ENCODE results near the gene GLYATL2. TPM values are rescaled to one million over a fixed set of nuclear protein-coding genes. Genes with fewer than 3 reads are reported as not detected.
A peak's percentile ranks its signal among the peaks of the same experiment; 100 is the strongest.

The GLYATL2 gene
- total RNA-seq, 1 experiment from 2014 or later: not detected

DNA sequence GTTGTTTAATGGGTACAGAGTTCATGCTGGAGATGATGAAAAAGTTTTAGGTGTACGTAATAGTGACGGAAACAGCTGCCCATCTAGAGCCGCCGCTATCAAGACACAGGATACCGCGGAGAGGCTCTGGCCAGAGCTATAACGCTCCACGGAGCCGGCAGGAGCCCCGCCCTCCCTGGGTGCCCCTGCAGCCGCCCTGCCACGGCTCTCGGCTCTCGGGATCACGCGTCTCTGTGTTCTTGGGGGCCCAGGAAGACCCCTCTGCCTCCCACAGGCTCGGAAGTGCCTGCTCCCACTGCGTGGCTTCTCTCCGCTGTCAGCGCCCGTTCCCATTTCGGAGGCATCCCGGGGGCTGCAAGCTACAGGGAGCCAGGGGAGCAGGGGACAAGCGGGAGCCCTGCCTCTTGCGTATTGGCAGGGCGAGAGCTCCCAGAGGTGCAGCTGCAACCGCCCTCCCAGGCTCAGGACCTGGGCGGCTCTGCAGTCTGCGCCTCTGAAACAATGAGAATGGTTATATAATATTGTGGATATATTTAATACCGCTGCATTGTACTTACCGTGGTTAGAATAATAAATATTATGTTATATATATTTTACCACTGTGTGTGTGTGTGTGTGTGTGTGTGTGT is 13.7 kb downstream of the GLYATL2 start:
- H3K36me3 ChIP-seq (ENCODE audit: control insufficient read depth, insufficient read depth, low read length): no peaks in the 10 kb centered on the region
- DNase-seq (ENCODE audit: low read depth, low spot score) (no peak), ATAC-seq (peak; percentile 73; the same call in 1 of the 2 replicates)
- no peak overlapping the region for H3K27ac ChIP-seq (ENCODE audit: low read length)
- ChIA-PET POLR2A (no interaction called here), CTCF (no interaction called here)
- TF ChIP-seq POLR2AphosphoS5 (IDR thresholded peaks at IDR 0.05; ENCODE audit: low read depth, low read length) (no peak), SIN3A (IDR thresholded peaks at IDR 0.05; ENCODE audit: borderline replicate concordance, insufficient read depth, low read depth, low read length) (no peak), TCF7L2 (IDR thresholded peaks at IDR 0.05; ENCODE audit: low read depth, low read length) (no peak)
- TF ChIP-seq, protein P1, sequence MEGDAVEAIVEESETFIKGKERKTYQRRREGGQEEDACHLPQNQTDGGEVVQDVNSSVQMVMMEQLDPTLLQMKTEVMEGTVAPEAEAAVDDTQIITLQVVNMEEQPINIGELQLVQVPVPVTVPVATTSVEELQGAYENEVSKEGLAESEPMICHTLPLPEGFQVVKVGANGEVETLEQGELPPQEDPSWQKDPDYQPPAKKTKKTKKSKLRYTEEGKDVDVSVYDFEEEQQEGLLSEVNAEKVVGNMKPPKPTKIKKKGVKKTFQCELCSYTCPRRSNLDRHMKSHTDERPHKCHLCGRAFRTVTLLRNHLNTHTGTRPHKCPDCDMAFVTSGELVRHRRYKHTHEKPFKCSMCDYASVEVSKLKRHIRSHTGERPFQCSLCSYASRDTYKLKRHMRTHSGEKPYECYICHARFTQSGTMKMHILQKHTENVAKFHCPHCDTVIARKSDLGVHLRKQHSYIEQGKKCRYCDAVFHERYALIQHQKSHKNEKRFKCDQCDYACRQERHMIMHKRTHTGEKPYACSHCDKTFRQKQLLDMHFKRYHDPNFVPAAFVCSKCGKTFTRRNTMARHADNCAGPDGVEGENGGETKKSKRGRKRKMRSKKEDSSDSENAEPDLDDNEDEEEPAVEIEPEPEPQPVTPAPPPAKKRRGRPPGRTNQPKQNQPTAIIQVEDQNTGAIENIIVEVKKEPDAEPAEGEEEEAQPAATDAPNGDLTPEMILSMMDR (IDR thresholded peaks at IDR 0.05): no peak
- TF ChIP-seq, protein P2, sequence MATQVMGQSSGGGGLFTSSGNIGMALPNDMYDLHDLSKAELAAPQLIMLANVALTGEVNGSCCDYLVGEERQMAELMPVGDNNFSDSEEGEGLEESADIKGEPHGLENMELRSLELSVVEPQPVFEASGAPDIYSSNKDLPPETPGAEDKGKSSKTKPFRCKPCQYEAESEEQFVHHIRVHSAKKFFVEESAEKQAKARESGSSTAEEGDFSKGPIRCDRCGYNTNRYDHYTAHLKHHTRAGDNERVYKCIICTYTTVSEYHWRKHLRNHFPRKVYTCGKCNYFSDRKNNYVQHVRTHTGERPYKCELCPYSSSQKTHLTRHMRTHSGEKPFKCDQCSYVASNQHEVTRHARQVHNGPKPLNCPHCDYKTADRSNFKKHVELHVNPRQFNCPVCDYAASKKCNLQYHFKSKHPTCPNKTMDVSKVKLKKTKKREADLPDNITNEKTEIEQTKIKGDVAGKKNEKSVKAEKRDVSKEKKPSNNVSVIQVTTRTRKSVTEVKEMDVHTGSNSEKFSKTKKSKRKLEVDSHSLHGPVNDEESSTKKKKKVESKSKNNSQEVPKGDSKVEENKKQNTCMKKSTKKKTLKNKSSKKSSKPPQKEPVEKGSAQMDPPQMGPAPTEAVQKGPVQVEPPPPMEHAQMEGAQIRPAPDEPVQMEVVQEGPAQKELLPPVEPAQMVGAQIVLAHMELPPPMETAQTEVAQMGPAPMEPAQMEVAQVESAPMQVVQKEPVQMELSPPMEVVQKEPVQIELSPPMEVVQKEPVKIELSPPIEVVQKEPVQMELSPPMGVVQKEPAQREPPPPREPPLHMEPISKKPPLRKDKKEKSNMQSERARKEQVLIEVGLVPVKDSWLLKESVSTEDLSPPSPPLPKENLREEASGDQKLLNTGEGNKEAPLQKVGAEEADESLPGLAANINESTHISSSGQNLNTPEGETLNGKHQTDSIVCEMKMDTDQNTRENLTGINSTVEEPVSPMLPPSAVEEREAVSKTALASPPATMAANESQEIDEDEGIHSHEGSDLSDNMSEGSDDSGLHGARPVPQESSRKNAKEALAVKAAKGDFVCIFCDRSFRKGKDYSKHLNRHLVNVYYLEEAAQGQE (IDR thresholded peaks at IDR 0.05; ENCODE audit: insufficient read depth in 1 of 2, low read depth in 2 of 2, low read length in 1 of 2): no peak
- H3K4me1 ChIP-seq (ENCODE audit: control insufficient read depth, insufficient read depth, low read length): no peaks in the 10 kb centered on the region
- H3K9me3 ChIP-seq (ENCODE audit: control insufficient read depth, insufficient read depth, low read depth, low read length): no peaks in the 10 kb centered on the region
- in situ Hi-C loops (cut with HindIII; ENCODE audit: low pct_unique_long_range_greater_than_20kb, low sequenced_read_pairs) (no loop called here), intact Hi-C loops (cut with micrococcal nuclease; ENCODE audit: unreplicated experiment) (no loop called here)
- BruUV-seq (replicated peaks): no TSS peak
- peaks cover 19% of the 10 kb centered on the region; the same call in 1 of the 2 replicates for H3K27me3 ChIP-seq (ENCODE audit: control insufficient read depth, insufficient read depth, low read length)
- peak overlapping the region; percentile 1 to 21; a peak in 2 of 4 replicates for H3K4me3 ChIP-seq (ENCODE audit: low read depth in 2 of 2, low read length in 2 of 2)

DNA sequence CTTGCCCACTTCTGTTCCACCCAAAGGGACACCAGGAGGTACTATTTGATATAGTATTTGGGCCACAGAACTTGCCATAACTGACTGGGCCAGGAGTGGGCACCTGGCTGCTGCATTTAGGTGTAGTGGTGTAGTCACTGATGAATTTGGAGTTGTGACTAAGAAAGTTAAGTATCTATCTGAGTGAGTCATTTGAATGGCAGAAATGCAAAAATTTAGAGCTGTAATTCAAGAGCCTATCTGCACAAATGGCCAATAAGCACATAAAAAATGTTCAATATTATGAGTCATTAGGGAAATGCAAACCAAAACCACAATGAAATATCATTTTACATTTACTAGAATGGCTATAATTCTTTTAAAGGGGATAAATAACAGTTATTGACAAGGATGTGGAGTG is 14.7 kb downstream of the GLYATL2 start:
- Histone ChIP-seq H3K9me3 (ENCODE audit: control insufficient read depth, insufficient read depth, low read depth, low read length) (no peaks in the 10 kb centered on the region), H3K27ac (ENCODE audit: low read length) (no peak overlapping the region), H3K36me3 (ENCODE audit: control insufficient read depth, insufficient read depth, low read length) (no peaks in the 10 kb centered on the region), H3K4me1 (ENCODE audit: control insufficient read depth, insufficient read depth, low read length) (no peaks in the 10 kb centered on the region), H3K27me3 (ENCODE audit: control insufficient read depth, insufficient read depth, low read length) (peaks cover 19% of the 10 kb centered on the region; the same call in 1 of the 2 replicates), H3K4me3 (ENCODE audit: low read depth in 2 of 2, low read length in 2 of 2) (no peak overlapping the region)
- POLR2A ChIA-PET: no interaction called here
- CTCF ChIA-PET: no interaction called here
- in situ Hi-C loops (cut with HindIII; ENCODE audit: low pct_unique_long_range_greater_than_20kb, low sequenced_read_pairs): no loop called here
- intact Hi-C loops (cut with micrococcal nuclease; ENCODE audit: unreplicated experiment): no loop called here
- BruUV-seq (replicated peaks): no TSS peak
- no peak for ATAC-seq
- no peak for TF ChIP-seq POLR2AphosphoS5 (IDR thresholded peaks at IDR 0.05; ENCODE audit: low read depth, low read length)
- TF ChIP-seq, protein P2 (IDR thresholded peaks at IDR 0.05; ENCODE audit: insufficient read depth in 1 of 2, low read depth in 2 of 2, low read length in 1 of 2): no peak
- TF ChIP-seq, protein P1 (IDR thresholded peaks at IDR 0.05): no peak
- no peak for TF ChIP-seq SIN3A (IDR thresholded peaks at IDR 0.05; ENCODE audit: borderline replicate concordance, insufficient read depth, low read depth, low read length)
- no peak for TF ChIP-seq TCF7L2 (IDR thresholded peaks at IDR 0.05; ENCODE audit: low read depth, low read length)
- no peak for DNase-seq (ENCODE audit: low read depth, low spot score)
